Measurements from ENCODE around the gene MAMLD1.

MAMLD1 gene

GRCh38 chrX:150504397-150505182, 141.5 kb downstream of the MAMLD1 start:
- DNase-seq, result no peak

DNA sequence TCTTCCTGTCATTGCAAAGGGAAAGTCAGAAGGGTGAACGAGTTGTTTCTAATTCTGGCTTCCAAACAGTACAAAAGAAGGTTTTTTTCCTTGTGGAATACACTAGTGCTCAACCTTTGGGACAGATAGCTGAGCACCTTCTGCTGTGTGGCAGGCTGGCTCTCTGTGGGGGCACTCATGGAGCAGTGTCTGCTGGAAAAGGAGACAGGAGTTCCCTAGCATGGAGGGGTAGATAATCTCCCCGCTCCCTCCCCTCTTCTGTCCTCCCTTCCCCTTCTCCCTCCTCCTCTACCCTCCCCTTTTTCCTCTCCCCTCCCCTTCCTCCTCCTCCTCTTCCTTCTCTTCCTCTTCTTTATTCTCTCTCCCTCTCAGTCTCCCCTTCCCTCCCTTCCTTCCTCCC, 142.9 kb downstream of the MAMLD1 start:
- no peak for DNase-seq

- no peak for DNase-seq
Measured at GRCh38 chrX:150506486-150506885, 143.4 kb downstream of the MAMLD1 start.

DNA sequence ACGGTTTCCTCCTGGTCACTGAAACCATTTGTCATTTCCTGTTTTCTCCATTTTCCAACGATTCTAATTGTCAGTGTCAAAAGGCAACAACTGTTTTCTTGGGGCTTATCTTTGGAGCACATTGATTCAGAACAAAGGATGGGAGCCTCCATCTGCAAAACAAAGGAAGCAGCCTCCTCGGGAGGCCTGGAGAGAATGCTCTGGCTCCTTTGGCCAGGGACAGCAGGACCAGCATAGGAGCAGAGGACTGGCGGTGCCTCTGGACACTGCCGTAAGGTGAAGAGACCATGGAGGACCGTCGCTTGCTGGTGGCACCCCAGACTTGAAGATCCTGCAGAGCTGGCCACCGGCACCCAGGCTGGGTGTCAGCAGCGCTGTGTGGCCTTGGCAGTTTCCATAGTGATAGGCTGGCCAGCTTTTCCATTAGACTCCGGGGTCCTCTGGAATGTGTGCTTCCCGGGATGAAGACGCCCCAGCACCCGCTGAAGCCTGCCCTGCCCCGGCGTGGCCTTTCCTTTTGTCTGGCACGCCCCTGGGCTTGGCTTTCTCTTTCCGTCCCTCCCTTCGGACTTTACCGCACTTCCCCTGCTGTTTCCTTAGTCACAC, 144.2 kb downstream of the MAMLD1 start:
- DNase-seq, result no peak

DNA sequence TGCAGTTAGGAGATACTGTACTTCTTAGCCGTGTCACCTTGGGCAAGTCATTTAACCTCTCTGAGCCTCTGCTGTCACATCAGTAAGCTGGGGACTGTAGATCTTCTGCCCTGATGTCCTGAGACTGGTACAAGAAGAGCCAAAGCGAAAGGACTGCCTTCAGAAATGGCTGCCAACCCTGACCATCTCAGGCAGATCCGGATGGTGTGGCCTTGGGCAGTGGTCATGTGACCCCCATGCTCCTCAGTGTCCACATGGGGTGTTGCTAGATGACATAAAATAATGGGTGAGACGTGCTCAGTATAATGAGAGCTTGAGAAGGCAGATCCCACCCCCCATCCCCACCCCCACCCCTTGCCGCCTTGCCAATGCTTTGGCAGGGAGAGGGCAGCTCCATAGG, 144.9 kb downstream of the MAMLD1 start:
- DNase-seq, result no peak

DNA sequence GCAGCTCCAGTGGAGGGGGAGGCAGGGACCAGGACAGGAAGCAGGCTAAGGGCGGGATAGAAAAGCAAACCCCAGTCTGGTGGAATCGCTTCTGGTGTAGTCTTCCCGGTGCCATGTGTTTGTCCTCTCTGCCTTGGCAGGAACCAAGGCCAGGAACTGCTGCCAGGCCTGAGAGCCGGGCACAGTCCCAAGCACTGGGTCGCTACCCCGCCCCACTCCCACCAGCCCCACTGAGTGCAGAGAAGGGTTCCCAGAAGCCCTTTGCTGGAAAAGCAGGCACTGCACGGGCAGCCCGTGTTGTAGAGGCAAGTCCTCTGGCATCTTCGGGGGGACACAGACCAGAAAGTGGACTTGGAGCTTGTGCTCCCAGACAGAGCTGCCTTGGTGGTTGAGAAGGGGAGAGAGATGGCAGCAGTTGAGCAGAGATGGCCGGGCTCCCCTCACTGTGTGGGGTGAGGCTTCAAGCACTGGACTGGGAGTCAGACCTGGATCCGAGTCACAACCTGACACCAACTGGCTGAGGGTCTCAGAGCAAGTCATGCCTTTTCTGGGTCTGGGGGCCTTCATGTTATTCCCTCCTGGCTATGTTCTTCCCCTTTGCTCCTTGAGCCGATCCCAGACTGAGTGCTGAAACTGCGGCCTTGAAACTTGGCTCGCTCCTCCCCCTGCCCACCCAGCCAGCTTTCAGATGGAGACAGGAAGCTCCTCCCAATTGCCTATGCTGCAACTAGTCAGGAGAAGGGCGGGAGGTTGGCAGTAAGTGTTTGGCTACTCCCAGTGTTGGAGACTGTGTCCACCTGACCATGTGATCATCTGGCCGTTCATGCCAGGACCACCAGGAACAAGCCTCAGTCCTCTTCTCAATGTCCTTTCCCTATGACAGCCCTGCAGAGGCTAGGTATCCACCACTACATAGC, 145.6 kb downstream of the MAMLD1 start:
- no peak for DNase-seq

DNA sequence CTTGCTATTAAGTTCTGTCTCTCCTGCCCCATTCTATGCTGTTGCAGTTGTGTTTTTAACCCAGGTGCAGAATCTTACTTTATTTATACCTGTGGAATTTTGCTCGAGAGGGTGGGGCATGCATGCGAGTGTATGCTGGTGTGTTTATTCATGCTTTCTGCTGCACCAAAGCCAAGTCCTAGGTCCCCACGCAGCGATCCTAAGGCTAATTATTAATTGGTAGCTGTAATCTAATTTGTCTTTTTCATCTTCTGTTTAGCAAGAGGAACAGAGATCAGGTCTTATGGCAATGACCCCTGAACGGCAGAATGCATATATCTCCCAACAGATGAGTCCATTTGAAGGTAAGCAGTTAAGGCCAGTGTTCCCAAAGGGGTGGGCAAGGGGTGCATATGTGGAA, 146.6 kb downstream of the MAMLD1 start:
- DNase-seq, result no peak

GRCh38 chrX:150512461-150512901, 149.4 kb downstream of the MAMLD1 start:
- no peak for DNase-seq

DNA sequence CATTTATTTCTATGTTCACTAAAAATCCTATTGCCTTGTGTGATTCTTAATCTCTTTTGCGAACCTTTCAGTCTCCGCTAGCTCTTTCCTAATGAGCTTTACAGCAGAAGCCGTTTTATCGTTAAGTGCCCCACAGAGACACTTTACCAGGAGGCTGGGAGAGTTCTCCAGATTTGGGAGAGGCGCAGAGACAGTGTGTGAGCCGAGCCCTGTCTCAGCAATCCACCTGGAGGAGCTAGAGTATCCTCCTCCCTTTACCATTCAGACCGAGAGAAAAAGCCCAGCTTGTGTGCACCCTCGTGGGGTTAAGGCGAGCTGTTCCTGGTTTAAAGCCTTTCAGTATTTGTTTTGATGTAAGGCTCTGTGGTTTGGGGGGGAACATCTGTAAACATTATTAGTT, 150.4 kb downstream of the MAMLD1 start:
- DNase-seq, result no peak

DNA sequence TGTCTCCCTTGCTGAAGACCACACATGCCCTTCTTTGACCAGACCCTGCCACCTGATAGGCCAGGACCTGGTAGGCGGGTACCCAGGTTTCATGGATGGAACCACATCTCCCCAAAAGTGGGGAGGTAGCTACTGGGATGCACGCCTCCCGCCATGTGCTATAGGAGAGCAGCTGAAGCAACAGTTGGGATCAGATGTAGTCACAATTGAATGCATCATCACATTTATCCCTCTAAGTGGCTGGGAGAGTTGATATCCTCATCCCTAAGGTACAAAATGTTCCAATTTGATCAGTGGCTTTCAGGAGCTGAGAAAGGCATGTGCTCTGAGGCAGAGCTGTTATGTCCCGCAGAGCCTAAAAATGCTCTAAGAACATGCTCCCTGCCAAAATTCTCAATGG, 151.3 kb downstream of the MAMLD1 start:
- DNase-seq, result no peak

- DNase-seq, result no peak
Measured at GRCh38 chrX:150515801-150516200, 152.7 kb downstream of the MAMLD1 start.

DNA sequence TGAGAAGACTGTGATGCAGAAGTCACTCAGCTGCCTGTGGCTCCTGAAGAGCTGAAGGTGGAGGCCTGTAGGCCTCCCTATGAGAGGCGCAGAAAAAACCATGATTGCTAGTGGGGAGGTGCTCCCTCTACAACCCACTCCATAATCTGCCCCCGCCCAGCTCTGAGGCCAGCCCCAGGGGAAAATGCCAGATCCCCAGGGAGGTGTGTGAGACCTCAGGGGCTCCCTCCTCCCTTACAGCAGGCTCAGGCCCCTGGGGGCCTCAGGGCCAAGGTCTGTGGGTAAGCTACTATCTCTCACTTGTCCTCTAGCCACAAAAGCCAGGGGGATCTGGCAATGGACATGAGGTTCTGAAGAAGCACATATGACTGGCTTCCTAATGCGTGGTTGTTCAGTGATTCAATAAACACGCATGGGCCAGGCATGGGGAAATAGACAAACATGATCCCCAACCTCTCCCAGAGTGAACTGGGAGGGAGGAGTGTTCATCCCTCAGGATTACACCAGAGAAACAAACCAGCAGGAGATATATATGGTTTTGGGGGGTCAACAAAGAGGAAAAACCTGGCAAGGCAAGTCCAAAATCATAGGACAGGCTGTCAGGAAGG, 154.3 kb downstream of the MAMLD1 start:
- no peak for DNase-seq

GRCh38 chrX:150522494-150522893, 159.4 kb downstream of the MAMLD1 start:
- DNase-seq, result no peak

- no peak for DNase-seq
Measured at GRCh38 chrX:150525061-150525919, 162.2 kb downstream of the MAMLD1 start.

GRCh38 chrX:150526692-150527091, 163.6 kb downstream of the MAMLD1 start:
- no peak for DNase-seq

DNA sequence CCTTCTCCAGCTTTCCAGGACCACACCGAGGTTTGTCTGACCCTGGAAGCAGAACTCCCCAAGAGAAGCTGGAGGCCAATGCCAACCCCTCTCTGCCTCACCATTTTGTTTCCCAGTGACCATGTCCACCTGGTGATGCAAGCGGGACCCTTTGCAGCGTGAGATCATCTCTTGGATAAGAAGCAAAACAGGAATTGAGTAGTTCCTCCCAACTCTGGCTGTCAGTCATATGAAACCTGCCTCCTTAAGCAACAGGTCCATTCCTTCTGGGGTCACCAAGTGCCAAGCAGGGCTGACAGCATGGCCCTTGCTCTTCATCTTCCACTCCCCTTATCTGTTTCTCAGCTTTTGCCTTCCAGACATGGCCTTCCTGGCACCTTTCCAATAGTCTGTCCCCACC, 164.0 kb downstream of the MAMLD1 start:
- no peak for DNase-seq

- no peak for DNase-seq
Measured at GRCh38 chrX:150529587-150529986, 166.5 kb downstream of the MAMLD1 start.

DNA sequence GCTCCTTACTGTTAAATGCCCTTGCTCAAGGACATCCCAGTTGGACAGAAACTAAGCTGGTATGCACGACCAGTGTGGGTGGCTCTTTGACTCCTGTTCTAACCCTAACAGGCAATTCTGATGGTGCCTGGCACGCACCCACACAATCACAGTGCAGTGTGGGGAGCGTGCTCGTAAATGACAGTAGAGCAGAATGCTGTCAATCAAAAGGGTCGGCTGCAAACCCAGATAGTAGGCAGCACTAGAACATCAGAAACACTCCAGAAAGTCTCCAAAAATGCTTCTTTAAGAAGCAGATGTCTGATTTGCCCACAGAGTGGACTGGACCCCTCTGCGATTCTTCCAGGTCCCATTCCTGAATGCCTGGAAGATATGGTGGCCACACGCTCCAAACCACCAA, 167.7 kb downstream of the MAMLD1 start:
- DNase-seq, result no peak

DNA sequence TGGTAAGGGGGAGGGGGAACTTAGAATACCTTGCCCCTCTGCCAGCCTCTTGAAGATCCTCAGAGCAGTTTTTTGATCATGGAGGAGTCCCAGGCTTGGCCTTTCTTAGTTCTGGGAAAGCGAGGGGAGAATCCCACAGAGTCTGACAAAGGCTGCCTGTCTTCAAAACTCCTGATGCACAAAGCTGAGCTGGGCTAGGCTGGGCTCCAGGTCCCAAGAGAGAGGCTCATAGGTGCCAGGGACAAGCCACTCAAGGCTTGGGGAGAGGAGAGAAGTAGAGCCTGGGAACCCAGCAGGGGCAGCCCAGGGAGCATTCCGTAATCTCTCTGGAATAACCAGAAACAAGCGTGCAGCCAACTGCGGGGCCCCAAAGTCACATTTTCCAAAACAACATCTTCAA, 168.3 kb downstream of the MAMLD1 start:
- no peak for DNase-seq

DNA sequence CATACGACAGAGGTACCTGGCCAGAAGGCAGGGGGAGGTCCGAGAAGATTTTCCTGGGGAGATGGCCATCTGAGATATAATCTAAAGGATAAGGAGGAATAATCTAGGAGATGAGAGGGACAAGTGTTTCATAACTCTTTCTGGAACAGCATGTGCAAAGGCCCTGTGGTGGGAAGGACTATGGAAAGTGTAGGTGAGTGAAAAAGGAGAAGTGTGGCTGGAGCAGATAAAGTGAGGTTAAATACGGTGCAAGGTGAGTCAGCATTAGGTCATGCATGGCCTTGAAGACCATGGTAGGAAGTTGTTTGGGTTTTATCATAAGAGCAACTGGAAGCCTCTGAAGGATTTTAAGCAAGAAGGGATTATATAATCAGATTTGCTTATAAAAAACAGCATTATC, 170.7 kb downstream of the MAMLD1 start:
- no peak for DNase-seq

DNA sequence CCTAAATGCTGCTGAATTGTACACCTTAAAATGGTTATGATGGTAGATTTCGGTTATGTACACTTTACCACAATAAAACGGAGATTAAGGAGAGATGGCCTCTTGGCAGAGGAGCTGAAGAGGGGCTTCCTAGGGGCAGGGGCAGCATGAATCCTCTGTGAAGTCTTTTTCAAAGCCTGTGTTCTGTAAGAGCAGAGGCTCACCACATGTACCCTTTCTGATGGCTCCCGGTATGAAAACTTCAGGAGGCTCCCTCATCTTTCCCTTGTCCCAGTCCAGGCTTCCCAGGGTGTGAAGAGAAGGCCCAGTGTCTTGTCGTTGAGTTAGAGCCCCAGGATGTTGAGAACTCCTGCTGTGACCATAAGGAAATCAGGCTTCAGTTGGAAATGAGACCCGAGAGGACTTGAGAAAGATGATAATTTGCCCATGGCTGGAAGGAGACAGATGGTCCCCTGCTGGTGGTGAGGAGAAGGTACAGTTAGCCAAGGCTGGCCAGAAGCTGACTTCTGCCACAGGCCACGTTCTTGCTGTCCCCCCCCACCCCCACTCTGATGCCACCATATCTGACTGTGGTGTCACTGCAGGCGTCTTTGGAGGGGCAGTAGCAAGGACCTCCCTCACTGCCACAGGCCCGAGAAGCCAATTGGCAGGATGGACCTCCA, 173.5 kb downstream of the MAMLD1 start:
- DNase-seq, result no peak

- no peak for DNase-seq
Measured at GRCh38 chrX:150537851-150538250, 174.7 kb downstream of the MAMLD1 start.

All from CD4-positive, alpha-beta T cell treated with Interleukin-17A for 1 hour (primary cell).